Mammary microvascular endothelial cell (primary cell): ENCODE data around the gene CLMN. TPM values are rescaled to one million over a fixed set of nuclear protein-coding genes. Genes with fewer than 3 reads are reported as not detected.

Source experiments
- total RNA-seq: library from RNA; depleted of rRNA; stranded (reverse); fragments of >200 nt; gene quantifications from 2 replicates; pipeline ENCODE4 v1.2.3, GENCODE V29; 2015

Gene CLMN, protein sequence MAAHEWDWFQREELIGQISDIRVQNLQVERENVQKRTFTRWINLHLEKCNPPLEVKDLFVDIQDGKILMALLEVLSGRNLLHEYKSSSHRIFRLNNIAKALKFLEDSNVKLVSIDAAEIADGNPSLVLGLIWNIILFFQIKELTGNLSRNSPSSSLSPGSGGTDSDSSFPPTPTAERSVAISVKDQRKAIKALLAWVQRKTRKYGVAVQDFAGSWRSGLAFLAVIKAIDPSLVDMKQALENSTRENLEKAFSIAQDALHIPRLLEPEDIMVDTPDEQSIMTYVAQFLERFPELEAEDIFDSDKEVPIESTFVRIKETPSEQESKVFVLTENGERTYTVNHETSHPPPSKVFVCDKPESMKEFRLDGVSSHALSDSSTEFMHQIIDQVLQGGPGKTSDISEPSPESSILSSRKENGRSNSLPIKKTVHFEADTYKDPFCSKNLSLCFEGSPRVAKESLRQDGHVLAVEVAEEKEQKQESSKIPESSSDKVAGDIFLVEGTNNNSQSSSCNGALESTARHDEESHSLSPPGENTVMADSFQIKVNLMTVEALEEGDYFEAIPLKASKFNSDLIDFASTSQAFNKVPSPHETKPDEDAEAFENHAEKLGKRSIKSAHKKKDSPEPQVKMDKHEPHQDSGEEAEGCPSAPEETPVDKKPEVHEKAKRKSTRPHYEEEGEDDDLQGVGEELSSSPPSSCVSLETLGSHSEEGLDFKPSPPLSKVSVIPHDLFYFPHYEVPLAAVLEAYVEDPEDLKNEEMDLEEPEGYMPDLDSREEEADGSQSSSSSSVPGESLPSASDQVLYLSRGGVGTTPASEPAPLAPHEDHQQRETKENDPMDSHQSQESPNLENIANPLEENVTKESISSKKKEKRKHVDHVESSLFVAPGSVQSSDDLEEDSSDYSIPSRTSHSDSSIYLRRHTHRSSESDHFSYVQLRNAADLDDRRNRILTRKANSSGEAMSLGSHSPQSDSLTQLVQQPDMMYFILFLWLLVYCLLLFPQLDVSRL
- total RNA-seq: 1.3 and 1.8 TPM in 2 replicates

DNA sequence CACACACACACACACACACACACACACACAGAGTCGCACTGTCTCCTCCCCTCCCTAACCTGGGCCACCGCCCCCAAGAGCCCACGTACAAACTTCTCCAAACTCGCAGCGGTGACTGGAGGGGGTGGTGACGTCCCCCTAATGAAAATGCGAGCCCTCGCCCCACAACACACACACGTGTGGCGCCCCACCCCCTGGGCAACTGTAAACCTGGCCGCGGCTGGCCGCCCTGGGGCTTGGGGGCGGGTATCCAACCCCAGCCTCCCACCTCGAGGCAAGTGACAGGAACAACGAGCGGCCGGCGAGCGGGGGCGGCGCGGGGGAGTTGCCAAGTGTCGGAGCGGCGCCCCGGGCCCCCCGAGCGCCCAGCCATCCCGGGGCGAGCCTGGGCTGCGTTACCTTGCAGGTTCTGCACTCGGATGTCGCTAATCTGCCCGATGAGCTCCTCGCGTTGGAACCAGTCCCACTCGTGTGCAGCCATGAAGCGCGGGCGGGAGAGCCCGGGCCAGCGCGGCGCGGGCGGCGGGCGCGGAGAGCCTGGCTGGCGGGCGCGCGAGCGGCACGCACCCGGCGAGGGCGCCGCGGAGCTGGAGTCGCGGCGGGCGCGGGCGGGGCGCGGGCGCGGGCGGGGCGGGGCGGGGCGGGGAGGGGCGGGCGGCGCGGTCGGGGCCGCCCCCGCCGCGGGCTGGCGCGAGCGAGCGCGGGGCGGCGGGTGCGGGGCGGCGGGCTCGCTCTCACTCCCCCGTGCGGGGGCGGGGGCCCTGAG is at the start of gene CLMN:
Gene CLMN, minus strand, starts transcription at position 597 of the 766 bp plus-strand sequence. Its CDS starts 116 bp downstream, at position 481.

DNA sequence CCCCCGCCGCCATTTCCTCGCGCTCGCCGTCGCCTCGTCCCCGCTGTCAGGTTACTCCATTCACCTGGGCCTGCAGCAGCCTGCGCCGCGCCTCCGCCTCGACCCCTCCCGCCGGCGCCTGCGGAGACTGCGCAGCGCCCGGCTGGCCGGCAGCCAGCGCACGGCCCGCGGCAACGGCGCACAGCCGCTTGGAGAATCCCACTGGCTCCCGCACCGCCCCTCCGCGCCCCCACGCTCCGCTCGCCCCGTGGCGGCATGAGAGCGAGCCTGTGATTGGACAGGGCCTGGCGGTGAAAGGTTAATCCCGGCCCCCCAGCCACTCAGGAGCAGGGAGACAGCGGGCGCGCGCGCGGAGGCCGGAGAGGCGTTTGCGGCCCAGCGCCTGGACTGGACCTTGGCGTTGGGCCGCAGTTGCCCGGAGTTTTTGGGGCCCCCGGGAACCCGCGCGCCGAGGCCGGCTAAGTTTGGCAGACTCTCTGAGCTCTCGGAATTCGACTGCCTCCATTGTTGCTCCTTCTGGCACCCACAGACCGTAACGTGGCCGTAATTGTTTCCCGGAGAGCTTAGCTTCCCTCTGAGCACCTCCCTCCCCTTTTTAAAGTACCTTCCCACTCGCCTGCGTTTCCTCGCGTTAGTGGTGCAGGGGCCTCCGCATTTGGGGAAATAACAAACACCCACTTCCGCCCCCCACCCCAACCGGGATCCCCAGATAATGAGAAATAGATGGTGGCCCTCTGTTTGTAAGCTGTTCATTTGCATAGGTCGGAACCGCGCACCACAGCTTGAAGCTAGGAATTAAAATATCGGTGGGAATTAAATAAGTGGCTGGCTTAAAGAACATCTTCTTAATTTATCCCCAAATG is 162.2 kb downstream of the CLMN start, which contains the start of gene DICER1:
Gene DICER1, minus strand, starts transcription at position 203 of the 863 bp plus-strand sequence. CDS start 24,071 bp downstream, outside the sequence.

Other genes starting within 250 kb of the CLMN start
- 19.1 and 91.2 TPM in 2 replicates for gene DICER1, start 162.4 kb downstream of the CLMN start, total RNA-seq
- 15.8 and 21.6 TPM in 2 replicates for gene SYNE3, start 196.7 kb upstream of the CLMN start, total RNA-seq
- 59.0 and 68.2 TPM in 2 replicates for gene GLRX5, start 215.1 kb upstream of the CLMN start, total RNA-seq